Natural killer cell treated with Interleukin-12 subunit alpha and Interleukin-12 subunit beta and Interleukin-15 and Interleukin-18, amount 100 ng/mL, for 72 hours (primary cell): ENCODE measurements around the gene CNNM4. TPM values are rescaled to one million over a fixed set of nuclear protein-coding genes. Genes with fewer than 3 reads are reported as not detected.

Experiments used
- ATAC-seq, 2 donors: fragments of 150-1000 bp; cut with Tn5 transposase in 1 of 2; sonication (Bioruptor Pico), chemical (Tn5 transposase) in 1 of 2; 2 replicates each; pipeline ENCODE4 v1.10.0; 2021
- DNase-seq: peaks from one replicate; pipeline ENCODE4 v3.0.0; 2022; ENCODE audit warnings: low spot score
- H3K27ac Mint-ChIP-seq, 2 donors: 1 replicate in 1 of 2; 2 replicates in 1 of 2; pipeline ENCODE4 v1.8.0; 2022; ENCODE audit warnings: mixed read lengths in 2 of 2, mild to moderate bottlenecking in 1 of 2, moderate library complexity in 1 of 2
- H3K27me3 Mint-ChIP-seq, 2 donors: 1 replicate in 1 of 2; 2 replicates in 1 of 2; pipeline ENCODE4 v1.8.0; 2022; ENCODE audit warnings: mixed read lengths in 2 of 2
- H3K36me3 Mint-ChIP-seq: one replicate; pipeline ENCODE4 v1.8.0; 2022; ENCODE audit warnings: mixed read lengths
- H3K4me1 Mint-ChIP-seq, 2 donors: 1 replicate in 1 of 2; 2 replicates in 1 of 2; pipeline ENCODE4 v1.8.0; 2022; ENCODE audit warnings: low read depth in 2 of 2, mixed read lengths in 2 of 2, mild to moderate bottlenecking in 1 of 2
- H3K4me3 Mint-ChIP-seq: one replicate; pipeline ENCODE4 v1.8.0; 2022; ENCODE audit warnings: mixed read lengths
- H3K9me3 Mint-ChIP-seq: 2 replicates; pipeline ENCODE4 v1.8.0; 2022; ENCODE audit warnings: mixed read lengths
- total RNA-seq, 2 donors: library from RNA; stranded (reverse); gene quantifications; one replicate each; pipeline ENCODE4 v1.2.3, GENCODE V29; 2022

CNNM4 gene
- total RNA-seq, 2 donors from 2014 or later, result 7.3 to 8.4 TPM

DNA sequence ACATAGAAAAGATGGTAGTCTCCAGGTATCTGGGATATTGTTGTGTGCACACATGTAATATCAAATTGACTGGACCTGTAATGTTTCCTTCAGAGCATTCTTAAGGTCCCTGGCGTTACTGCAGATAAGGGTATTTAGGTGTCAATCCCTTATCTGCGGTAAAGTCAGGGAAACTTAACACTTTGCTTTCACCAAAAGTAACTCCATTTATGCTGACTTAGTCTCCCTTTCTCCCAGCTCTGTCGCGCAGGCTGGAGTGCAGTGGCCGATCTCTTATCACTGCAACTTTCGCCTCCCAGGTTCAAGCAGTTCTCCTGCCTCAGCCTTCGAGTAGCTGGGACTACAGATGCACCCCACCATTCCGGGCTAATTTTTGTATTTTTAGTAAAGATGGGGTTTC lies 57.2 kb downstream of the CNNM4 start:
- Mint-ChIP-seq H3K4me3 (peak overlapping the region; percentile 85), H3K4me1 (peaks cover 43 to 49% of the 10 kb centered on the region in 2 donors), H3K27ac (peak overlapping the region in 1 of 2 donors; percentile 41), H3K9me3 (no peaks in the 10 kb centered on the region), H3K27me3 (no peaks in the 10 kb centered on the region), H3K36me3 (peaks cover 4% of the 10 kb centered on the region)
- DNase-seq, result no peak
- ATAC-seq, result no peak

DNA sequence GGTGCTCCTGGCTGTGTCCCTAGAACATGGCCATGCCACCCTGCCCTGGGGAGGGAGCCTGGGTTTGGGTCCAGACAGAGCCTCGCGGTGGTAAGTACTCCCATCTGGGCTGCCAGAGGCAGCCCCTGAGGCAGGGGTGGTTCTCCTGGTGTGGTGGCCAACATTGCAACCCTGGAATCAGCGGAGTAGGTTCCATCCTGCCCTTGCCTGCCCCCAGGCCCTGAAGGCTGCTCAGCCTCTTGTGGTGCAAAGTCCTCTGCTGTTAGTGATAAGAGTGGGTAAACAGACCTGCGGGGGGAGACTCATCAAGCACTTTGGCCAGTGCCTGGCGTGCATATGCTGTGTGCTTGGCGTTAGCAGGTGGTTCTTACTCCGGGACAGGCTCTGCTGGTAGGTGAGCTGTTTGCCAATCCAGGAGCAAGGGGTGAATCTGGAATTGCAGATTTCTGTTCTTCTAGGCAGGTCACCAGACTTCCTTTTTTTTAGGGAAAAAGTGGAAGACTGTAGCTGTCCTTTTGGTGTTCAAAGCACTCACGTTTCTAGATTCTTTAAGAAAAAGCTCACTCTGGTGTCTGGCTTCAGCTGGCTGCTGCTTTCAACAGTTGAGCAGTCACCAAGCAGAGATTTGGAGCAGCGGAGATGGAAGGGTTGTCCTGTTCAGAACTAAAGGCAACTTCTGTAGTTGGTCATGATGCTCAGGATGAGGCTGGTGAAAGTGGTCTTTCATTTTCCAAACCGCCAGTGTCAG lies 58.6 kb downstream of the CNNM4 start:
- peak overlapping the region; percentile 85 for H3K4me3 Mint-ChIP-seq

DNA sequence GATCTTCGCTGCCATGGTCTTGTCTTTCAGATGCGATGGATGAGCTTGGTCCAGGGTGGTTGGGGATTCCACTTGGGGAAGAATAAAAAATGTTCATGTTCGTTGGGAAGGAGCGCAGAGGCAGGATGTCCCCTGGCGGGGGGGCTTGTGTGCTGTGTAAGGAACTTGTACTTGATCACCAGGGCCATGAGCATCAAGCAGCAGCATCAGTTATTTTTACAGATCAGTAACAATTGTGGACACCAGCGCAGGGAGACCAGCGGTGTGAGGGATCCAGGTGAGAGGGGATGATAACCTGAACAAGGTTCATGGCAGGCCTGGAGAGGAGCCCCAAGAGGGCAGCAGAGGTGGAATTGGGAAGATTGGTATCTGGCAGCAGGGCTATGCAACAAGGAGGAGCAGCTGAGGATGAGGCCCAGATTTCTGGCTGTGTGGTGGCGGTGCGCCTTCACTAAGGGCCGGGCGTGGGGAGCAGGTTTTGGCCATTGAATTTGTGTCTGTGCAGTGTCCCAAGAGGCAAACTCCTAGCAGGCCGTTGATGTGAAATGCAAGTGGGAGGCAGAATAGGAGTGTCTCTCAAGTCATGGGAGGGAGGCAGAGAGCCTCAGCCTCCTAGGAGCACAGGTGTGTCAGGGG lies 59.3 kb downstream of the CNNM4 start:
- Mint-ChIP-seq H3K9me3 (no peaks in the 10 kb centered on the region), H3K4me1 (peaks cover 39 to 46% of the 10 kb centered on the region in 2 donors), H3K27ac (peak overlapping the region in 1 of 2 donors; percentile 9), H3K4me3 (peak overlapping the region; percentile 2), H3K27me3 (no peaks in the 10 kb centered on the region), H3K36me3 (peaks cover 4% of the 10 kb centered on the region)
- ATAC-seq (no peak), DNase-seq (no peak)

More for the DNA sequence above, 58.6 kb downstream of the CNNM4 start:
- ATAC-seq, result no peak
- H3K9me3 Mint-ChIP-seq, result no peaks in the 10 kb centered on the region
- no peak for DNase-seq
- peaks cover 4% of the 10 kb centered on the region for H3K36me3 Mint-ChIP-seq
- peaks cover 42 to 49% of the 10 kb centered on the region in 2 donors for H3K4me1 Mint-ChIP-seq
- no peaks in the 10 kb centered on the region for H3K27me3 Mint-ChIP-seq
- peak overlapping the region in 1 of 2 donors; percentile 9 for H3K27ac Mint-ChIP-seq

DNA sequence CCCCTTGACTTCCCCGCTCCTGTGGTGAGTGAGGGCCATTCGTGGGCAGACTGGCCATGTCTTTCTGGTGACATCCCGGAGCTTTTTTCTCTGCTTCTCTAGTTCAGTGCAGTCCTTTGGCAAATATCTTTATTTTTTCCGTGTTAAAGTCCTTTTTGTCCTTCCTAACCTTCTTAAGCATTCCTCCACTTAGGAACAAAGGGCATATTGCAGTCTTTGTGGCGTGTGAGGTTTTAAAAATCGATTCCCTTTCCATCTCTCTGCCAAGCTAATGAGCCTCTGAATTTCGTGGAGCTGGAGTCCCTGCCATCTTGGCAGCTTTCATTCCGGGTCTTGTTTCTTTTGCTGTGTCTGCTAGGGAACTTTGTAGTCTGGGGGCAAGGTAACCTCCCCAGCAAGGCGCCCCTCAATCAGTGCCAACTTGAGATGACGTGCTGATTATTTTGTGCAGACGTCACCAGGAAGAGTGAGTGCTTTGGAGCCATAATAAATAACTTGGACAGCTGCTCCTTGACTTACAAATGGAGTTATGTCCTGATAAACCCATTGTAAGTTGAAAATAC lies 60.5 kb downstream of the CNNM4 start:
- Mint-ChIP-seq H3K27ac (no peak overlapping the region), H3K9me3 (no peaks in the 10 kb centered on the region), H3K36me3 (peaks cover 4% of the 10 kb centered on the region), H3K4me1 (peaks cover 34 to 40% of the 10 kb centered on the region in 2 donors), H3K27me3 (no peaks in the 10 kb centered on the region), H3K4me3 (no peak overlapping the region)
- ATAC-seq (no peak), DNase-seq (no peak)

DNA sequence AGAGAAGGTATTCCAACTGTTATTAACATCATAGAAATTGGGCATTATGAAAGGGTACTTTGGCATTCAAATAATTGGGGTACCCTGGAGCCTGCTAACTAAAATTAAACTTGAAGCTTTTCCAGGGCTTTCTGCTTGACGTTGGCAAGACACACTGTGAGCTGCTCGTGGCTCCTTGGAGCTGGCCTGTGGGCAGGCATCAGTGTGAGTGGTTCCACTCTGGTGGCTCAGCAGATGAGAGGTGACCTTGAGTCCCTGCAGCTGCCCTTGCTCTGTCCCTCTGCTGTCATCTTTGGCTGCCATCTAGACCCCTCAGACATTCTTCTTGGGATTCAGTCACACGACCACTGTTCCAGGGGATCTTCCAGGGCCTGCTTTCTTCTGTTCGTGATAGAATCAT lies 62.1 kb downstream of the CNNM4 start:
- Mint-ChIP-seq H3K4me3 (no peak overlapping the region), H3K36me3 (peaks cover 4% of the 10 kb centered on the region), H3K27me3 (no peaks in the 10 kb centered on the region), H3K4me1 (peaks cover 32 to 35% of the 10 kb centered on the region in 2 donors), H3K9me3 (no peaks in the 10 kb centered on the region), H3K27ac (no peak overlapping the region)
- ATAC-seq (no peak), DNase-seq (no peak)

DNA sequence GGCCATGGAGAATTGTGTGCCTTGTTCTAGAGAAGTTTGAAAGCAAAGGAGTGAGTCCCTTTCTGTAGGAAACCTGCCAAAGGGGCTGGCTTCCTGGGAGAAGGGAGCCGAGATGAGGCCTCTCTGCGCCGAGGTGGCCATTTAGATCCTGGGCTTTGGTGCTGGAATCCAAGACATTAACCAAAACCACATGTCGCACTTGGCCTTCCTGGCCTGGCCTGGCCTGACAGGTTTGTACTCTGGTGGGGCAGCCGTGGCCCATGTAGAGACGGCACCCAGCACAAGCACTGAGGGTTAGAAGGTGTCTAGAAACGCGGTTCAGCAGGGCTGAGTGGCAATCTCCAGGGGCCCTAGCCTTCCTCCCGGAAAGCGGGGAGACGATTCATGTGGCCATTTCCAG lies 62.5 kb downstream of the CNNM4 start:
- ATAC-seq, result no peak

DNA sequence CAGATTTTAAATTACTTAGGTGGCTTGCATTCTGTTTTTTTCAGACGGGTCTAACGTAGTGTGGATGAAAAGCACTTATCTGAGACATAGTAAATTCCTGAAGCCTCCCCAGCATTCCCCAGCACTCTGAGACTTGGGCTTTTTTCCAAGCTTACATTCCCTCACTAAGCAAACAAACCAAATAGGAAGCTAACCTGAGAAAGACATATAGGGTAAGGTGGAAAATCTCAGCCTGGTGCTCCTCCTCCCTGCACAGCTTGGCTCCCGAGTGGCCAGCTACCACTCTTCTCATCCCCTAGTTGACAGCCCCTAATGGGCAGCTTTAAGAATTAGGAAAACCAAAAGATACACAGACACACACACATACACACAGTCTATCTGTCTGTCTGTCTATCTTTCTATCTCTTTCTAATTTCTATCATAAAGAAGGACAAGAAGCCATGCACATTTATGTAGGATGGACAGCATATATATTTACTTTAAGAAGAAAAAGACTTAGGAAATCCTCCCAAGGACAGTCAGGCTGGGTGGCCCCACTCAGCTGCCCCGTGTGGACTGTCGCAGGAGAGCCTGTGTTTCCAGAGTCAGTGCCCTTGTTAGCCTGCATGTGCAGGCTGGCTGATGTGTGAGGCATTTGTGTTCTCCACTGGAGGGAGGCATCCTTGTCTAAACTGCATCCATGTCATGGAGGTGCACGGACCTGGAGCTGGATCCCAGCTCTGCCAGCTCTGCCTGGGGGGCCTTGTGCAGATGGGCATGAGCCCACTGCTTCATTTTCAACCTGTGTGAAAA lies 63.6 kb downstream of the CNNM4 start:
- ATAC-seq, result no peak
- H3K27ac Mint-ChIP-seq, result peak overlapping the region in 1 of 2 donors; percentile 47
- H3K27me3 Mint-ChIP-seq, result no peaks in the 10 kb centered on the region
- peaks cover 19 to 22% of the 10 kb centered on the region in 2 donors for H3K4me1 Mint-ChIP-seq
- no peak for DNase-seq
- H3K36me3 Mint-ChIP-seq, result peaks cover 6% of the 10 kb centered on the region
- no peaks in the 10 kb centered on the region for H3K9me3 Mint-ChIP-seq
- H3K4me3 Mint-ChIP-seq, result no peak overlapping the region

More for the DNA sequence above, 62.5 kb downstream of the CNNM4 start:
- Mint-ChIP-seq H3K27ac (no peak overlapping the region), H3K27me3 (no peaks in the 10 kb centered on the region), H3K36me3 (peaks cover 4% of the 10 kb centered on the region), H3K9me3 (no peaks in the 10 kb centered on the region), H3K4me1 (peaks cover 30 to 31% of the 10 kb centered on the region in 2 donors), H3K4me3 (no peak overlapping the region)
- DNase-seq, result no peak

DNA sequence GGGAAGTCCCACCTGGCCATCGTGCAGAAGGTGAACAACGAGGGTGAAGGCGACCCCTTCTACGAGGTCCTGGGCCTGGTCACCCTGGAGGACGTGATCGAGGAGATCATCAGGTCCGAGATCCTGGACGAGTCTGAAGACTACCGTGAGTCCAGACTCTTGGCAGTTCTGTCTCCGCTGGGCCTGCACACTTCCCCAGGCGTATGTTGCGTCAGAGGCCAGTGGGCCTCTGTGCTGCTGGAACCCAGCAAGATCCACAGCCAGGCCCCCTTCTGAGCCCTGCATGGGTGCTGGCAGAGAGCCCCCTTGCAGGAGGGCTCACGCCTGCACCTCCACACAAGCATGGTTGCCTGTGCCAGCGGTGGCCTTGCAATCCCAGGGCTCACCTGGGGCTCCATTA lies 64.4 kb downstream of the CNNM4 start:
- no peak for ATAC-seq
- Mint-ChIP-seq H3K9me3 (no peaks in the 10 kb centered on the region), H3K36me3 (peaks cover 12% of the 10 kb centered on the region)

DNA sequence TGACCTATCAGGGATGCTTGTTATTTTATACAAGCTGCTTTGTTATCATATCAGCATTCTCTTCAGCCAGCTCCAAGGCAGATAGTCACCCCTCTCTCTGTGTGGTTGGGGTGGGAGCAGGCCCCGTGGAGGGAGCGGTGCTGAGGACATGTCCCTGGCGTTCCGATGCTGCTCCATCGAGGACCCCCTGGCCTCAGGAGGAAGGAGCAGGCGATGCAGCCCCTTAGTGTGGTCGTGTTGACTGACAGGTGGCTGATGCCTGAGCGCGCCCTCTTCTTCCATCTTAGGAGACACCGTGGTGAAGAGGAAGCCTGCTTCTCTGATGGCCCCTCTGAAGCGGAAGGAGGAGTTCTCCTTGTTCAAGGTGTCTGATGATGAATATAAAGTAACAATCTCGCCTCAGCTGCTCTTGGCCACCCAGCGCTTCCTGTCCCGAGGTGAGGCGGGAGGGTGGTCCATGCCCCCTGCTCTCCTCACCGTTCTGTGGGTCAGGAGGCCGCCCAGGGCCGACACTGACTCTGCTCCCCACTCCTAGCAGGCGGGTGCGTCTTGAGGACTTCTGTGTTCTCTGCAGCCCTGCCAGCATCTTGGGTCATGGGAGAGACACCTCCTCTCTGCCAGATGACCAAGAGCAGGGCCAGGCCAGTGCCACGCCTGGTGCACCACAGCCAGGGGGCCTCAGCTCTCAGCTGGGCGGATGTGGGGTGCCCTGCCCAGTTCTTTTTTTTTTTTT lies 66.0 kb downstream of the CNNM4 start:
- H3K27ac Mint-ChIP-seq, result no peak overlapping the region
- no peak overlapping the region for H3K4me3 Mint-ChIP-seq
- ATAC-seq (no peak), DNase-seq (no peak)
- no peaks in the 10 kb centered on the region for H3K4me1 Mint-ChIP-seq
- H3K27me3 Mint-ChIP-seq, result no peaks in the 10 kb centered on the region
- H3K9me3 Mint-ChIP-seq, result no peaks in the 10 kb centered on the region
- peaks cover 16% of the 10 kb centered on the region for H3K36me3 Mint-ChIP-seq

More for the DNA sequence above, 64.4 kb downstream of the CNNM4 start:
- no peak for DNase-seq
- Mint-ChIP-seq H3K4me3 (no peak overlapping the region), H3K27me3 (no peaks in the 10 kb centered on the region), H3K4me1 (peaks cover 11 to 14% of the 10 kb centered on the region in 2 donors), H3K27ac (no peak overlapping the region)

DNA sequence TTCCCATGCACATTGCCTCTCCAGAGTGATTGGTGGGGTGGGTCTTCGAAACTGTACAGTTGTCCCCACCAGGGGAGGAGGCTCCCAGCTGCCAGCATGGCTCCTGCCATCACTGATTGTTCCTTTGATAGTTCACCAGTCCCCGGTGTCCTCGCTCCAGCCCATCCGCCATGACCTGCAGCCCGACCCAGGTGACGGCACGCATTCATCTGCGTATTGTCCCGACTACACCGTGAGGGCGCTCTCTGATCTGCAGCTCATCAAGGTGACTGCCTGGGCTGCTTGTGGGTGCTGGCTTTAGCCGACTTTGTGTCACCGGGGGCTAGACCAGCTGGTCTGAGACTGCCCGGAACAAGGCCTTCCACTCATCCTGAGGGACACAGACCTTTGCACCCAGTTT lies 67.7 kb downstream of the CNNM4 start:
- Mint-ChIP-seq H3K4me1 (no peaks in the 10 kb centered on the region), H3K27me3 (no peaks in the 10 kb centered on the region), H3K36me3 (peaks cover 16% of the 10 kb centered on the region), H3K4me3 (no peak overlapping the region), H3K27ac (peak overlapping the region; percentile 27 to 77), H3K9me3 (no peaks in the 10 kb centered on the region)
- DNase-seq (no peak), ATAC-seq (no peak)

DNA sequence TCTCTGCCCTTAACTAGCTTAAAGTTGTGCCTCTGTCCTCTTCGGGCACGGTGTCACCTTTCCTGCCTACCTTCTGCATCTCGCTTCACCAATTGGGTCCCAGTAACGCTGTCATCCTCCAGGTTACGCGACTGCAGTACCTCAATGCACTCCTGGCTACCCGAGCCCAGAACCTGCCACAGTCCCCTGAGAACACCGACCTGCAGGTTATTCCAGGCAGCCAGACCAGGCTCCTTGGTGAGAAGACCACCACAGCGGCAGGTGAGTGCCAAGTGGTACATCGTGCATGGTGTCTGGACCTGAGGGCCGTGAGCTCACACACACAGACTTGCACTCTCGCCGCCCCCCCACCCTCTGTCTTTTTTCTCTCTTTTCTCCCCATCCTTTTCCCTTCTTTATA lies 68.2 kb downstream of the CNNM4 start:
- no peak for DNase-seq
- Mint-ChIP-seq H3K36me3 (peaks cover 16% of the 10 kb centered on the region), H3K9me3 (no peaks in the 10 kb centered on the region), H3K4me3 (no peak overlapping the region), H3K4me1 (no peaks in the 10 kb centered on the region), H3K27me3 (no peaks in the 10 kb centered on the region), H3K27ac (no peak overlapping the region)
- ATAC-seq, result no peak

DNA sequence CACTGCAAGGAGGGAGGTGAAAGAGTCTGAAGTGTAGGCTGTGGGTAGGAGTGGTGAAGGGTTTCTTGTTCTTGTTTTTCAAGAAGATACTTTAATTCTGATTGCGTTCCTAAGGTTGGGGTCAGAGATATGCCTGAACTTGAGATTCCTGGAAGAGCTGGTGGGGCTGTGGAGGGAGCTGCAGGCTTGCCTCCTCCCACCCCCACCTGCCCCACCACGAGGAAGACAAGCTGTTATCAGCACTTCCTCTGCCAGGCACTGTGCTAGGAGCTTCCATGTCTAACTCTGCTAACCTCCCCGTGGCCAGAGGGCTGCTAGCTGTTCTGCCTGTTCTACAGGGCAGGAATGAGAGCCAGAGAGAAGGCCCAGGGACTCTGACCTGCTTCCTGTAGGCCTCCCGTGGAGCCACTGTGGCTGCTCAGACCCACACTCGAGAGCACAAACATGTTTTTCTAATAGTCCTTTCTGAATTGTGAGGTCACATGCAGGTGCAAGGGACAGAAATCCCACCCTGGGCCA lies 69.4 kb downstream of the CNNM4 start:
- ATAC-seq (no peak), DNase-seq (no peak)
- H3K27me3 Mint-ChIP-seq, result no peaks in the 10 kb centered on the region
- no peaks in the 10 kb centered on the region for H3K4me1 Mint-ChIP-seq
- H3K27ac Mint-ChIP-seq, result peak overlapping the region in 1 of 2 donors; percentile 4
- peaks cover 16% of the 10 kb centered on the region for H3K36me3 Mint-ChIP-seq
- H3K4me3 Mint-ChIP-seq, result no peak overlapping the region
- H3K9me3 Mint-ChIP-seq, result no peaks in the 10 kb centered on the region

DNA sequence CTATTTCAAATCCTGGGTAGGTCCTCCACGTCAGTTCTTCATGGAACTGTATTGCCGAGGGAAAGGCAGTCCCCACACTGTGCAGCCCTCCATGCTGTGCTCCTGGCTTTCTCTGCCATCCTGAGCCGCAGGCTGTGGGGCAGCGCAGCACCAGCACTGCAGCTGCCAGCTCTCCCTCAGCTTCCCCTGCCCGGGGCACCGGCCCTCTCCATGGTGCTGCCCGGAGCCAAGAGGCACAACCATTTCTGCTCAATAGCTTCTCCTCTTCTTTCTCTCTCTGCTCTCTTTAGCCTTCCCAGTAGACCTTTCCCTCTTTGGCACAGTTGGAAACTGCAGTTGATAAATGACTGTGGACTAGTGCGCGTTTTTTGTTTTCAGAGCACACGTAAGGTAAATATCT lies 71.0 kb downstream of the CNNM4 start:
- H3K9me3 Mint-ChIP-seq, result no peaks in the 10 kb centered on the region
- no peak overlapping the region for H3K27ac Mint-ChIP-seq
- no peaks in the 10 kb centered on the region for H3K4me1 Mint-ChIP-seq
- ATAC-seq (no peak), DNase-seq (no peak)
- no peak overlapping the region for H3K4me3 Mint-ChIP-seq
- peaks cover 16% of the 10 kb centered on the region for H3K36me3 Mint-ChIP-seq
- H3K27me3 Mint-ChIP-seq, result no peaks in the 10 kb centered on the region
